ENCODE data around the gene NGDN. TPM values are rescaled to one million over a fixed set of nuclear protein-coding genes. Genes with fewer than 3 reads are reported as not detected.
A peak's percentile ranks its signal among the peaks of the same experiment; 100 is the strongest.
"Not testable (repeated sequence)": the region's sequence is repeated elsewhere in the genome, so short reads cannot be mapped to it uniquely, and the experiment has no call there.

Gene NGDN, protein sequence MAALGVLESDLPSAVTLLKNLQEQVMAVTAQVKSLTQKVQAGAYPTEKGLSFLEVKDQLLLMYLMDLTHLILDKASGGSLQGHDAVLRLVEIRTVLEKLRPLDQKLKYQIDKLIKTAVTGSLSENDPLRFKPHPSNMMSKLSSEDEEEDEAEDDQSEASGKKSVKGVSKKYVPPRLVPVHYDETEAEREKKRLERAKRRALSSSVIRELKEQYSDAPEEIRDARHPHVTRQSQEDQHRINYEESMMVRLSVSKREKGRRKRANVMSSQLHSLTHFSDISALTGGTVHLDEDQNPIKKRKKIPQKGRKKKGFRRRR
- total RNA-seq (2014; rRNA removed; shearing (Covaris generic)) = 95.6 and 99.4 TPM in 2 replicates
- polyA plus RNA-seq (2014; cell fraction: nucleus; rRNA removed) = 80.9 and 104 TPM in 2 replicates

DNA sequence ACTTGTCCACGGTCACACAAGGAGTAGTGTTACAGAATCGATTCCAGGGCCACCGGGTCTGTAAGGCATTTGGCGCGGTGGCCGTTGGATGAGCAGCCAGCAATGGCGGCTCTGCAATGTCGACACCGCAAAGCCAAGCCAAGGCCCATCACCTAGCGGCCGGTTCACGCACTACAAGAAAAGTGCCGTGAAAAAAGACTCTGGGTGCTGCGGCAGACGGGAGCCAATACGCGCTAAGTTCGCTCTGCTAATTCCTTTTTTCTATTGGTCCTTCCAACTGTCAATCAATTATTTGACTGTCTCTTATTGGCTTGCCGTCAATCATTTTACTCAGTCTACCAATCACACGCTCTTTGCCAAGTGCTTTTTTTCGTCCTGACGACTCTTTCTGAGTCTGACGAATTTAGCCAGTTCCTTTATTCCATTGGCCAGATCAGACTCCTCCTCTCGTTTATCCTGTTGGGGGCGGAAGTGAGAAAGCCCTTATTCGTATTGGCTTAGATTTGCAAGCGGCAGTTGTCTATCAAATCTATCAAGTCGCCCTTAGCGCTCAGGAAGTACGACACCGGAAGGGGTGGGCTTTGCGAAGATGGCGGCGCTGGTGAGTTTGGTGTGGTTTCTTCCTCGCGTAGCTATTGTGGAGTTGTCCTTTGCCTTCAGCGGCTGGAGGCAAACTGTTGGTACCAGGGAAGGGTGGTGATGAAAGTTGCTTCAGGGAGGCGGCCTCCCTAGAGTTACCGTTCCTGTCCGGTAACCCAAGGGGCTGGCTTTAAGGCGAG is at the start of gene NGDN:
Gene NGDN (plus strand): TSS at position 577 of the 779 bp plus-strand sequence. CDS start 13 bp downstream, at position 590.
- peak; percentile 100 for DNase-seq (ENCODE audit: extremely low read depth, low read depth)

DNA sequence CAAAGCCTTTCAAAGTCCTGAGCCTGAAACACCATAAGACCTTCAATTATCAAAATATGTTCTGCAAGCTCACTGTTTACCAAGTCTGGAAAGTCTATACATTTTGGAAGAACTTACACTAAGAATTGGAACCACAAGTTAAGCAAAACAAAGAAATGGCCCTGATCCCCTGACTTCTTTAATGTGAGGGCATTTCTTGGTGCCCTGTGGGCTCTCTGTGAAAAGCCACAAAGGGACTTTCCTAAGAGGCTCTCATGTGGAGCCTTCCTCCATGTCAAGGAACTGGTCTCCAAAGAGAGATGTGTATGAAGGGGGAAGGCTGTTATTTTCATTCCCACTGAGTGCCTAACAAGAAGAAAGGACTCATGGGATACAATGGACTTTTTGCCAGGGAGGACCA is 47.9 kb upstream of the NGDN start:
- DNase-seq (ENCODE audit: extremely low read depth, low read depth) = no peak

DNA sequence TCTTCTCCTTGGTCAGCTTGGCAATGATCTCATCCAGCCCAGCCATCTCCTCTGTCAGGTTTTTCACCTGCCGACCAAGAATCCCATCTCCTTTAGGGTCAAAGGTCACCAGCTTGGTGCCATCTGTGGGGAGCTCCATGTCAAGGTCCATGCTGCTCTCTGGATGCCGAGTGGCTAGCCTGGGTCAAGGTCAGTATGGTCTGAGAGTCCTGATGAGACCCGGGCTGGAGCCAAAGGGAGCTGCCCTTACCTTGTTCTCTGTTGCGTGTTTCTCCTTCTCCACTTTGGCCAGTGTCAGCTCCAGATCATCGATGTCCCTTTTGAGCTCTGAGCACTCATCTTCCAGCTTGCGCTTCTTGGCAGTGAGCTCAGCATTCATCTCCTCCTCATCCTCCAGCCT is 45.8 kb upstream of the NGDN start:
- DNase-seq (ENCODE audit: extremely low read depth, low read depth) = no peak

DNA sequence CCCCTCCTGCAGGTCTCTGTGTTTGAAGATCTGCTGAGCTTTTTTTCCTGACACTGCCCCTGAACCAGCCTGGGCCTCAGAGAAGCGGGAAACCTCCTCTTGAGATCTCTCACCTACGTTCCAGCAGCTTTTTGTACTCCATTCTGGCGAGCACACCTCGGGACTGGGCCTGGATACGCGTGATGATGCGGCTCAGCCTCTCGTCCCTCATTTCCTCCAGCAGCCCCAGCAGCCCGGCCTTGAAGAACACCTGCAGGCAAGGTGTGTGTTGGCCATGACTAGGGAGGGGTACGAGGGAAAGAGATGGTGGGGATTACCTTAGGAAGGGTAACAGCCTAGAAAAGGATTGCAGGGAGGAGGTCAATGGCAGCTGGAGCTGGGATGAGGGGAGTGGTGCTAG is 44.3 kb upstream of the NGDN start:
- DNase-seq (ENCODE audit: extremely low read depth, low read depth) = no peak

DNA sequence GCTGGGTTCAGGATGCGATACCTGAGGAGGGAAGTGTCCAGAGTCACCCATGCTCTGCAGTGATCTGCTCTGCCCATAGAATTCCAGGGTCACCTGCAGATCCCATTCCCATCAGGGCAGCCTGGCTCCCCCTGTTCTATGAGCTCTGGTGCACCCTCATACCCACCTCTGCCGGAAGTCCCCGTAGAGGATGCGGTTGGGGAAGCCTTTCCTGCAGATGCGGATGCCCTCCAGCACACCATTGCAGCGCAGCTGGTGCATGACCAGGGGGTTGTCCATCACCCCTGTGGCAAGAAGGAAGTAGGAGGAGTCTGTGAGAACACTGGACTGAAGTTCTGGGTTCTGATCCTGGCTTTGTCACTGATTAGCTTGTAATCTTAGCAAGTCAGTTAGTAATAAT is 43.7 kb upstream of the NGDN start:
- not testable (repeated sequence) for DNase-seq (ENCODE audit: extremely low read depth, low read depth)

DNA sequence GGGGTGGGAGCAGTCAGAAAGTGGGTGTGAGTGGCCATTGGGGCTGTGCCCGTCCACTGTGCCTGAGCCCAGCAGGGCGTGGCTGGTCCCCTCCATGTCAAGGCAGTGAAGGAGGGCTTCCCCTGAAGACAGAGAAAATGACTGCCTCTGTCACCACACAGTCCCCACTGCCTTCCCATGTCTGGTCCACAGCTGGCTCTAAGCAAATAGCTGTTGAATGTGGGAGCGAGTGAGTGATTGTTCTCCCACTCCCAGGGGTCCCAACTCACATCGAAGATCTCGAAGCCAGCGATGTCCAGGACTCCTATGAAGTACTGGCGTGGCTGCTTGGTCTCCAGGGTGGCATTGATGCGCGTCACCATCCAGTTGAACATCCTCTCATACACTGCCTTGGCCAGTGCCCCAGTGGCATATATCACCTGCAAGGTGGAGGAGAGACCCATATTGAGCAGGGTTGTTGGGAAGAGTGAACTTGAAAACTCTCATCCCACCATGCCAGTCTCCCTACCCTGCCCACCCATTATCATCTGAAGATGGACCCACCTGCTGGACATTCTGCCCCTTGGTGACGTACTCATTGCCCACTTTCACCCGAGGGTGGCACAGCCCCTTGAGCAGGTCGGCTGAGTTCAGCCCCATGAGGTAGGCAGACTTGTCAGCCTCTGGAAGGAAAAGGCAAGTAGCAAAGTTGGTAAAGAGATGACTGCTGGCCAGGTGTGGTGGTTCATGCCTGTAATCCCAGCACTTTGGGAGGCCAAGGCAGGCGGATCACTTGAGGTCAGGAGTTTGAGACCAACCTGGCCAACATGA is 40.6 kb upstream of the NGDN start:
- DNase-seq (ENCODE audit: extremely low read depth, low read depth) = no peak

DNA sequence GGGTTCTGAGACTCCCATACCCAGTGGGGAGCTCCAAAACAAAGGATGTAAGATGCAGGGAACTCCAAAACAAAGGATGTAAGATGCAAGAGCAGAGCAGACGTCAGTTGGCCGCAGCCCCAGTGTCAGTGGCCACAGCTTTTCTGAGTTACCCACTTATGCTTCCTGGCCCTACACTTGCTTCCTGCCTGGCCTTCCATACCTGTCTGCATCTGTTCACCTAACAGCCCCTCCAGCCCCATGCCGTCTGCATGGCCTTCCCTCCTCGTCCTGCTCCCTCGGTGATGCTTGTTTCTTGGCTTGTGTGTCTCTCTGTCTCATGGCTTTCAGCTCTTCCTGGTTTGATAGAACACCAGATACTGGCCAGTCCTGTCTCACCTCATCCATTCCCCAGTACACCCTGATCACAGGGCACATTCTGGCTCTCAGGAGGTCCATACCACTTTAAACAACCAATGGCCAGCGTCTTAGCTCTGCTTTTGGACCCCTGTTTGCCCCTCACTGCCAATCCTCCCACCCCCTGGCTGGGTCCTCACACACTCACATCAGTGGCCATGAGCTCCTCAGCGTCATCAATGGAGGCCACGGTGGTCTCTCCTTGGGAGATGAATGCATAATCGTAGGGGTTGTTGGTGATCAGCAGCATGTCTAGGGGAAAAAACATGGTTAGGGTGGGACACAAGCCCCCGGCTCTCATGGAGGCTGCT is 39.3 kb upstream of the NGDN start:
- DNase-seq (ENCODE audit: extremely low read depth, low read depth) = no peak

DNA sequence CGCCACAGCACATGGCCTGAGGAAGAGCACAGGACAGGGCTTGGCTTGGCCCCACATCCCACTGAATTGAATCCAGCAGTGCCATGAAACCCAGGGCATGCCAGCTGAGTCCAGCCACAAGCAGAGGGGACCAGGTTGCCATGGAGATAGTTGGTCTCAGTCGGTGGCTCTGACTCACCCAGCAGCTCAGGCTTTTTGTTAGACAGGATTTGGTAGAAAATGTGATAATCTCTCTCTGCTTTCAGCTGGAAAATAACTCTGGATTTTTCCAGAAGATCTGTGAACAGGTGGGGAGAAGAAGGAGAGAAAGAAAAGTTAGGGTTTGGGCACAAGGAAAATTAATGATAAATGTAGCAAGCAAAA is 38.8 kb upstream of the NGDN start:
- DNase-seq (ENCODE audit: extremely low read depth, low read depth) = no peak

DNA sequence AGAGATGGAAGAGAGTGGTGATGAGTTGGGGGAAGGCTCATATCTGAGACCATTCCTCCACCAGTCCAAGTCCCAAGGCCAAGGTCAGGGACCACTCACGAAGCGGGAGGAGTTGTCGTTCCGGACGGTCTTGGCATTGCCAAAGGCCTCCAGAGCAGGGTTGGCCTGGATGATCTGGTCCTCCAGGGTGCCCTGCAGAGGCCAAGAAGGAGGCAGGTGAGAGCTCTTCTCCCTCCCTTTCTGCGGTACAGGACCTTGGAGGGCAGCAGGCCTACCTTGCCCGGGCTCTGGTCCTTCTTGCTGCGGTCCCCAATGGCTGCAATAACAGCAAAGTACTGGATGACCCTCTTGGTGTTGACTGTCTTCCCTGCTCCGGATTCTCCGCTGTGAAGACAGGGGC is 38.0 kb upstream of the NGDN start:
- DNase-seq (ENCODE audit: extremely low read depth, low read depth) = no peak

DNA sequence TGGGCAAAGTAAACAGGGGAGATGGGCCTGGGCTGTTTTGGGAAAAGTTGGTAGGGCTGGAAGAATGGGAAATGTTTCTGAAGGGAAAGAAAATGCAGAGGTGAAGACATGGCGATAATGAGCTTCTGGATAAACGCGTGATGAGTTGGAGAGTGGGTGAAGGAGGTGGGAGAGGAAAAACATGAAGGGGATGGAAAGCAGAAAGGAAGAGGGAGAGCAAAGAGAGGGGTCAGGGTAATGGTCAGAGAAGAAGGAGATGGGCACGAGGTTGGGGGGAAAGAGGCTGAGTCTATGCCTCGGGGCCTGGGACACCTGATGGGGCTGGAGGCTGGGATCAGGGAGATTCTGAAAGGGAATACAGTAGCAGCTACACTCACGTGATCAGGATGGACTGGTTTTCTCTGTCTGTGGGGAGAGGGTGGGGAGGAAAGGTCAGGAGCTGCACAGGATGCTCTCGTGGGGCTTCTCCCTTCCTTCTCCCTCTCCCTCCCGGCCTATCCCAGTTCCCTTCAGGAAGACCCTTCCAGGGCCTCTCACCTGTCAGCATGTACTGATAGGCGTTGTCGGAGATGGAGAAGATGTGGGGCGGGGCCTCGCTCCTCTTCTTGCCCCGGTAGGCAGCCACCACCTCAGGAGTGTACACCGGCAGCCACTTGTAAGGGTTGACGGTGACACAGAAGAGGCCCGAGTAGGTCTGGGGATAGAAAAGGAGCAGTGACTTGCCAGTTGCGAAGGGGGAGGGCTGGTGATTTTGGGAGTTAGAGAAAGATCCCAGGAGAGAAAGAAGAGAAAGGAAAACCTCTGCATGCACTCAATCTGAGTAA is 37.2 kb upstream of the NGDN start:
- no peak for DNase-seq (ENCODE audit: extremely low read depth, low read depth)

DNA sequence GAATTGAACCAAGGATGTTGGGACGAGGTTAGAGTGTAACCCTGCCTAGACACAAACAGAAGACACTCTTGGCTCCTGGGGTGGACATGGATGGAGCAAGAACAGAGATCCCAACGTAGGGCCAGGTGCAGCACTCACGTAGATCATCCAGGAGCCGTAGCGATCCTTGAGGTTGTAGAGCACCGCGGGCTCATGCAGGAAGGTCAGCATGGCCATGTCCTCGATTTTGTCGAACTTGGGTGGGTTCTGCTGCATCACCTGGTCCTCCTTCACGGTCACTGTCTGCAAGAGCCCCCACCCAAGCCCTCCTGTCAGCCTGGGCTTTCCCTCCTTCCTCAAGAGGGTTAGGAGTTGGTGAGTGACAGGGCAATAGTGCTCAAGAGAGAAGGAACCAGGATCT is 36.6 kb upstream of the NGDN start:
- no peak for DNase-seq (ENCODE audit: extremely low read depth, low read depth)

DNA sequence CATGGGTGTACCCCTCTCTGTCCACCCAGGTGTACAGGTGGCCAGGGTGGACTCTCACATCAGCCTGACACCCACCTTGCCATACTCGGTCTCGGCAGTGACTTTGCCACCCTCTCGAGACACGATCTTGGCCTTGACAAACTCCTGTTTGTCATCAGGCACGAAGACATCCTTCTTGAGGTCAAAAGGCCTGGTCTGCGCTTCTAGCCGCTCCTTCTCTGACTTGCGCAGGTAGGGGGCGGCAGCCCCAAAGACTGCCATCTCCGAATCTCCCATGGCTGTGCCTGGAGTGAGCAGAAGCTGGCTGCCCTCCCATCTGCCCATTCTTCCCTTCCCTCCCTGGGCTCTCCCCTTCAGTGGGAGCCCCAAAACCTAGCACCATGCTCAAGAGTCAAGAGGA is 36.0 kb upstream of the NGDN start:
- no peak for DNase-seq (ENCODE audit: extremely low read depth, low read depth)

DNA sequence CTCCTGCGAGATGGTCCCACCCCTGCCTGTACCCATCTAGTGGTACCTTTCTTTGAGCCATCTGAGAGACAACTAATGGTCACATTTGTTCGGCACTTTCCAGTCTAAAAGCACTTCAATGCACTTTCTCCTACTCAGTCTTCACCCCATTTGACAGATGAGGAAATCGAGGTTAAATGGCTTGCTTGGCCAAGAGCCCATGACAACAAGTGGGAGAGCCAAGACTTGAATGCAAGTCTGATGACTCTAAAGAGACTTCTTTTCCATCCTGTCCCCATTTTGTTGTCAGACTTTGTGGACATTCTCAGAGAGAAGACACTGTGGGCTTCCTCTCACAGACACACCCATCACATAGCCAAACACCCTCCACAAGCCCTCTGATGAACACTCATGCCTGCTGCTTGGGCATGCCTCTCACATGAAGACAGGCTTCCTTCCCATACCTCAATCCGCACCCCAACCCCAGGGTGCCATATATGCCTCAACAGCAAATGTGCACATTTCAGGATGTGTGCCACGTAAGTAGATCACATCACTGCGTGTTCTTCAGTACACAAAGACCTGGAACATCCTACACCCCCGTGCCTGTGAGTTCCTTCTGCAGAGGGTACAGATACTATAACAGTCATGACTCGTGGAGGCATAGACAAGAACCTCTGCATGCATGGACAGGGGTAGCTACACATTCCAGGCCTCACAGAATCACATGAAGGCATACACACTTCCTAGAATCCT is 34.8 kb upstream of the NGDN start:
- no peak for DNase-seq (ENCODE audit: extremely low read depth, low read depth)

DNA sequence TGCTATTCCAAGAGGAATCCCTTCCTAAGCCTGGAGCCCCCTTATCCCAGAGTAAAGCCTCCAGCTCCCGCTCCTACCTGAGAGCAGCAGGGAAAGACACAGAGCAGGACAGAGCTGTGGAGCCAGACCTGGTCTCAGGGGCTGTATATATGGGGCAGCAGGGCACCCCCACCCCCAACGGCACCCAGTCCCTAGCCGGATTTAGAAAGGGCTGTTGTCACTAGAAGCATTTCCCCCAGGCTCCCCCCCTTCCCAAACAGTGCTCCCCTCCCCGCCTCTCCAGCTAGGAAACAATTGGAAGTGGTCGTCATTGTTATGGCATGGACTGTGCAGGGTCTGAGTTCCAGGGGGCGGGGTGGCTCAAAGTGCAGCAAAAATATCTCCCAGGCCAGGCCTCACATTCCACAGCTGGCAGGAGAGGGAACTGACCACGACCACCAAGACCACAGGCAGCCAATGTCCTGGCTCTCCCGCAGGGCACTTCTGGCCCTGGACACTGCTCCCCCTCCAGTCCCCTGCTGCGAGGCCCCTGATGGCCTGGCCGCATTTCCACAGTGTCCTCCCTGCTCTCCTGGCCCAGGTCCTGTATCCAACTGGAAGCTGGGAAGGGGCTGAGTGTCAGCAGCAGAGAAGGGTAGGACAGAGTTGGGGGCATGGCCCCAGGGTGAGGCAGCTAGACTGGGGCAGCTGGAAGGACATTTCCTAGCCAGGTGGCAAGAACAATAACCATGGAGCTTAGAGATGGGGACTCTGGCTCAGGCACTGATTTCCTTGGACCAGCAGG is 33.8 kb upstream of the NGDN start, which contains the start of gene MYH7:
Gene MYH7 (minus strand): TSS at position 118 of the 784 bp plus-strand sequence. CDS start 1,928 bp downstream, outside the sequence.
- no peak for DNase-seq (ENCODE audit: extremely low read depth, low read depth)

DNA sequence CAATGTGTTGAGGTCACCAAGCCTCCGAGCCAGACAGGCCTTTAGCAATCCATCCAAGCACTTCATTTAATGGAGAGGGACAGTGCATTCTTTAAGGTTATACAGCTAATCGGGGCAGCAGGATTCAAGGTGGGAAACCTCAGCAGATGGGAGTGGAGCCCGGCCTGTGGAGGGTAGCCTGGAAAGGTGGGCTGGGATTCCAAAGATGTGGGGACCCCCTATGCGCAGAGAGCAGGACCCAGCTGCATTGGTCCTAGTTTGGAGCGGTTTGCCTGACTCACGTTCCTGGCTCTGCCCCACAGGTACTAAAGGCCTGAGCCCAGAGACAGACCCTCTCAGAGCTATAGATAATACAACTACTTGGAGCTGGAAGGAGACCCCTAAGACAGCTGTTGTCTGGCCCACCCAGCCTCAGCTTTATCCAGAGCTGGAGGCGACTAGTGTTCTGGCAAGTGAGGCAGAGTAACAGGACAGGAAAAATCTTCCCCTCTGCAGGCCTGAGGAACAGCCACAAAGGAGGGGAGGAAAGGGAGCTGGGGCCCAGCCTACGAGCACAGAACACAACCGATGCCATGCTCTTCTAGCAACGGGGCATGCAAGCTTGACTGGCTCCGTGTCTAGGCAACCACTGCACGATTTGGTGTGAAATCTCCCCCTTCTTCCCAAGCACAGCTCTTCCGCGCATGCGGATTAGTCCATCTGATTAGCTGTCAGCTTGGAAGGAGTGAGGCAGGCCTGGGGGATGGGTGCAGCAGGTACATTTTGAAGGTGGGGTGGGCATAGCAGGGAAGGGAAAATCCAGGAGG is 33.0 kb upstream of the NGDN start:
- no peak for DNase-seq (ENCODE audit: extremely low read depth, low read depth)

DNA sequence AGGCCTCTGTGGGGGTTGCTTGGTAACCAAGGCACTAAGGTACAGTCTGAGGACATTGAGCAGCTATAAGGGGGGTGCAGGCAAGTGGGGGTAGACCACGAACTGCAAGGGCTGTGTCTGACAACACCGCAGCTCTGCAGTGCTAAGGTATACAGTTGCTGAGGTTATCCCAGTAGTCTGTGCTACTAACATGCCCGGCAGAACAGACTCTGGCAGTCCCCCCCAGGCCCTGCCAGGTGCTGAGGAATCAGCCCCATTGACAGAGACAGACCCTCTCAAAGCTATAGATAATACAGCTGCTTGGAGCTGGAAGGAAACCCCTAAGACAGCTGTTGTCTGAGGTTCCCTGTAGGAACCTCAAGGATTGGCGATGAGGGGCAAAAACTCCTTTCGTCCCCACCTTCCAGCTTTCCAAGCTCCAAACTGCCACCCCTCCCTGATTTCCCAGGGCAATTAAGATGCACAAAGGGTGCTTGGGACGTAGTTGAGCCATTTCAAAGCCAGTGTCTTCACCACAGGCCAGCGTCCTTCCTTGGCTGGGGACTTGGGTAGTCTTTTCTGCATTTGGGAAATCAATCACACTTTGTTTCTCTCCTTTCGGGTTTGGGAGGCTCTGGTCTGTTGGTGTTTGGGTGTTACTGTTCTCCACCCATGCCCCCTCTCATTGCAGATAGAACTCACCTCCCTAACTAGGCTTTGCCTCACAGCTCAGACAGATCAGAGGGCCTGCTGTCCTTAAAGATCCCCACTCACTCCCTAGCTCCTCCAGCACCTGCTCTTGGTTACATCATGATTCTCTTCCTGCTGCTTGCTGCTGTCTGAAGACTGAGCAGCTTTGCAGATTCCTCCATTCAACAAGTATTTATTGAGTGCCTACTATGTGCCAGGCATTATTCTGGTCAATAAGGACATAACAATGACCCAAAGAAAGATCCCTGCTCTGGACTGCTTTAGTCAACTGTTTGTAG is 32.1 kb upstream of the NGDN start:
- no peak for DNase-seq (ENCODE audit: extremely low read depth, low read depth)

Data from NCI-H460 (cell line).